Left kidney (tissue), 2 donors: Measurements from ENCODE around the gene ADAMTS17. TPM values are rescaled to one million over a fixed set of nuclear protein-coding genes. Genes with fewer than 3 reads are reported as not detected.

ENCODE experiments used
- DNase-seq: peaks from one replicate; pipeline ENCODE4 v3.0.0-alpha.2; 2013
- polyA plus RNA-seq: library from polyadenylated mRNA; unstranded; fragments of 120-200 nt; gene quantifications from one replicate; pipeline ENCODE4 v1.2.1, GENCODE V29; 2013; ENCODE audit not compliant: insufficient read length

Gene ADAMTS17
- polyA plus RNA-seq, 1 donor, result 2.3 TPM

DNA sequence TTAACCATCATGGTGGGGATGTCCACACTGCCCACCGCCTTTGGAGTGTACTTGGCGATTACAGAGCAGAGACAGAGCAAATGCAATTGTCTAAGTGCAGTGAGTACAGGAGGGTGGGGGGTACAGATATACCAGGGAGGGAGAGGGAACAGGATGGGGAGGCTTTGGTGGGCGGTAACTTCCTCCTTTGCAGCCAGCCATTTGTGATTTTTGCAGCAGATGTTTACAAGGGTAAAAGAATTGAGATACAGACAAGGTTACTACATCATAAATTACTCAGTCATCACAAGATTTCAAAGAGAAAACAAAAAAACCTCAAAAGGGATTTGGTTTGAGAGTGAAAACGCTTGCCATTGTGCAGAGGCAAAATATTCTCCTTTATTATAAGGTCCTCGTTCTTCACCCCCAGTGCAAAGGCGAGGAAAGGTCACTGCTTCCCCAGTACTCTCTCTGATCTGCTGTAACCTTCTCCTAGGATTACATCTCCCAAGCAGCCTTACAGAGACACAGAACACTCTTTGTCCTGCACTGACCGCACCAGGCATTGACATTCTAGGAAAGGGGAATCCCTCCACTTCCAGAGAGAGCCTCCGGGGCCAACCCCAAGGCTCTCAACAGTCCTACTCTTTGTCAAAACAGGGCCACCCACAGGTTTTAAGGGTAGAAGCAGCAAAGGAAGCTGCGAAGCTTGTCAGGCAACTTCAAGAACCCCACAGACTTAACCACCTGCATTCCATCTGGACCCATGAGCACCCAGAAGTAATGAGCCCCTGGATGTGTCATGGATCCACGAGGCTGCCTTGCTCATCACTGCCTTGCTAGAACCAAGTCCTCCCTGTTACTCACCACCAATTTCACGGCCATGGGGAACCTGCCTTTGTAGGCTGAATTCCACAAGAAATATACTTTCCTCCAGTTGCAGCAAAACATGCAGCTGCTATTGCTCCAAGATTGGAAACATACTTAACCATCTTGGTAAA is 117.3 kb downstream of the ADAMTS17 start:
- DNase-seq, result no peak

DNA sequence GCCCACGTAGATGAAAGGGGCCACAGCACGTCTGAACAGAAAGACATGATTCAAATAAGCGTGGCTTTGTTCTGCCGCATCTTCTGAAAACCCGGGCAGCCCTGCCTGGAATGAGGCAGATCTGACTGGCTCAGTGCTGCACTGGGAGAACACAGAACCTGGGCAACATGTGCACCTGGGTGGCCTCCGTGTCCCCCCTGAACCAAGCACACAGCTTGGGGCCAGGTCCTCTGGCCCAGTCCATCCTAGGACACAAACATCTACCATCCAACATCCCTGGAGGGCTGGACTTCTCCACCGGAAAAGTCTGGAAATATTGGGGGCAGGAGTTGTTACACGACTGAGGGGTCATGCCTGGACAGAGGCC is 119.4 kb downstream of the ADAMTS17 start:
- DNase-seq, result no peak

DNA sequence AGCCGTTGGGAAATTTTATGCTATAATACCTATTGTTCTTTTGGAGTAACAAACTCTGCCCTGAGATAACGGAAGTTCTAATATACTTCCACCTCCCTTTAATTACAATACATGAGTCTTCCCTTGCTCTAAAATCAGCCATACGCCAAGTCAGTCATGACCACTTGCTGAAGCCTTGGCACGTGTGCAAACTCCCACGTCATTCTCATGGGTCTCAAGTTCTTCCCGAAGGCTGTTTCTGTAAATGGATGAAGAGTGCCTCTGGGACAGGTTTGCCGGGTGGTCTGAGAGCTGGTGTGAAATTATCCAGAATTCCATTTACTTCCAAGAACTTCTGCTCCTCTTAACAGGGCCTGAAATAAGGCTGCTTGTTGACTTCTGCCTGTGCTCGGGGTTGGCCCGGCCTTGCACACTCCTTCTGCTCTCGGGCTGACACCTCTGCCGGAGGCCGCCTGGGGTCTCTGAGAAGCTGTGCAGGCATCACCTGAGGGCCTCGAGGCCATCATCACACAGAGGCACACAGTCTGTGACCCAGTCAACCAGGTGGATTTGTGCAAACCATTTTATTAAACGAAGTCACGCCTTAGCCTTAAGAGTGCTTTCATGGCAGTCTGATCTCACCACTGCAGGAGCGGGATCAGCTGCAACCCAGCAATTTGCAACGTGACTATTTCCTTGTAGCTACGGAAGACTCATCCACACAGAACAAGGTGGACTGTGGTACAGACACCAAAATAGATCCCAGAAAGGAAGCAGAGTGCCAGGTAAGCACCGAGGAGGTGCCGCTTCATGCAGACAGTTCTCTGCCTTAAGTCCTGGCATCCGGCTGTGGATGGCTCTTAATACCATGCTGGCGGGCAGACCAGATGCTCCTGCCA is 120.1 kb downstream of the ADAMTS17 start:
- no peak for DNase-seq

DNA sequence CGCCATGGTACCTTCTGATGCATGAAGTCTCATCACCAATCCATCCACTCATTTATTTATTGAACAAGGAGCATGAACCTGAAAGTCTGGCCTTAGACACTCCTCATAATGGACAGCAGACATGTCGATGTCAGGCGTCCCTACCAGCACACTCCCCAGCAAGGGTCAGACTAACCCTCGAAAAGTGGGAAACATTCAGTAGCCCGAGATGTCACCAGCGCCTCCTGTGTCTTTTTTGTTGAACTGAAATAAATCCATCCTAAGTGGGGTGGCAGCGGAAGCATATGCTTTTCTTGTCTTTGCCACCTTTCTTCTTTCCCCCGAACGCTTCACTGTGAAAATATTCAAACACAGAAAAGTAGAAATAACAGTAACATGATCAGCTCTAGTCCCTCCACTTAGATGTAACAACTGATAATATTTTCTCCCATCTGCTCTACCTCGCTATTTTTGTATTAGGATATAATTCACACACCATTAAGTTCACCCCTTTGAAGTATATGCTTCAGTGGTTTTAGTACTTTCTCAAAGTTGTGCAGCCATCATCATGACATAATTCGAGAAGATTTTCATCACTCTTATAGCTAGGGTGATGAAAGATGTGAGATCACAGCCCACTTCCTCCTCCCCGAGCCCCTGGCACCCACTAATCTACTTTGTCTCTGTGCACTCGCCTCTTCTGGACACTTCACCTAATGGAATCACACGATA is 121.6 kb downstream of the ADAMTS17 start:
- no peak for DNase-seq

DNA sequence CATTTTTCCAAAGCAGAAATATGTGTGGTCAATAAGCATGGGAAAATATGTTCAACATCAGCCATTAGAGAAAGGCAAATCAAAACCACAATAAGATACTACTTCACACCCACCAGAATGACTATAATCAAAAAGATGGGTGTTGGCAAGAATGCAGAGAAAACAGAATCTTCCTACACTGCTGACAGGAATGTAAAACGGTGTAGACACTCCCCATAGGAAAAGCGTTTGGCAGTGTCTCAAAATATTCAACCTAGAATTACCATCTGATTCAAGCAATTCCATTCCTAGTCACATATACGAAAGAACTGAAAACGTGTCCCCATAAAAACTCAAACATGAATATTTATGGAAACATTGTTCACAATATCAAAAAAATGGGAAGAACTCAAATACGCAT is 123.3 kb downstream of the ADAMTS17 start:
- DNase-seq, result no peak

DNA sequence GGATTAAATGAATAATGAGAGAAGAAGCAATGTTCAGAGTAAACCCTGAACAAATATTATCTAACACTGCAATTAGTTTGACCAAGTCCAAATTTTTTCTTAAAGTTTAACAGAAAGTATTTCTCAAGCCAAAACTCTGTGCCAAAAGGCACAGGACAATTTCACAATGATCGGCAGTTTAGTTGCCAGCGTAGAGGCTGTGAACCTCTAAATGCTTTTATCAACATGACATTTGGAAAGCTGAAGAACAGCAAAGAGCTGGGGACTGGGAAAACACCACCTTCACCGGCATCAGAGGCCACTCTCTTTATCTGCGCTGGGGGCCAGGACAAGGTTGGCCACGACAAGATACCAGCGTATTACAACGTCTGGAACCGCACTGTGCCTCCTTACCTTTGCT is 125.6 kb downstream of the ADAMTS17 start:
- DNase-seq, result no peak

DNA sequence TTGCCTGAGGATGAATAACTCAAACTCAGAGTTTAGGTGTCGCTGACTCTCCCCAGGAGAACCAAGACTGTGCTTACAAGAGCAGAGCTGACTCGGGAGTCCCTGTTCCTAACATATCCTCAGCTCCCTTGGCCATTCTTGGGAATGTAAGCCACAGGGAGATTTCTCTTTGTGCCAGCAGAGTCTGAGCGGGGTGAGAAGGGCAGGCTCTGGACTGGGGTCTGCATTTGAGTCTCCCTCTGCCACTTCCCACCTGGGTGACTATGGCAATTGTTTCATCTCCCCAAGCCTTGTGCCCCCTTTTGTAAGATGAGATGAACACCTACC is 126.0 kb downstream of the ADAMTS17 start:
- no peak for DNase-seq

DNA sequence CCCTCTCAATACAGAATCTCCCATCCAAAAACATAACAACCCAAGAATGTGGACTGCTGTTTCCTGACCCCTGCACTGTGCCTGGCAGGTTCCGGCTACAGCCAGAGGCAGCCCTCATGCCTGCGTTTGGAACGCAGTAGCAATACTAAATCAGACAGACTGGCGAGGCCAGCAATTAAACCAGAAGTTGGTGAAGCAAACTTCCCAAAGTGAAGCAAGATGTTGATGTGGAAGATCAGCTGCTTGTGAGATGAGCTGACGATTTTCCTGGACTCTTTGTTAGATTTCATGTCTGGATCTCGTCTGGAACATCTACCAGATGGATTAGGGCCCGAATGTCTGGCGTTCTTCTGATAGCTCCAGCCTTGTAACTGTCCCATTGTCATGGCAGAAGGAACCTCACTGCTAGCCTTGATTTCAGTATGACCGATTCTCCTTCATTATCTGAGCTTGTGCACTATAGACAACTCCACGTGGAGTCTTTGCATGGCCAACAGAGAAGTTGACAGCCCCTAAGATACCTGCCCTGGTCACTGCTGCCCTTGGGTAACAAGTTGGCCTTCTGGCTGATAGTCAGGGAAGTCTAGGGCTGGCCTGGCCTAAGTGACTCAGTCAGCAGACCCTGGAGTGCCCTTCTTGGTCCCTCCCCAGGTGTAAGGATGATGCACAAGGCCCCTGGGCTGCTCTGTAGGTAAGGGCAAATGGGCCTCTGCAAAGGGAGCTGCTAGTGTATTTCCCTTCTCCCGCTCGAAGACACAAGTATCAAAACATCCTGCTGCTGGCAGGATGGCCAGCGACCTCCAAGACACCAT is 126.5 kb downstream of the ADAMTS17 start:
- no peak for DNase-seq

DNA sequence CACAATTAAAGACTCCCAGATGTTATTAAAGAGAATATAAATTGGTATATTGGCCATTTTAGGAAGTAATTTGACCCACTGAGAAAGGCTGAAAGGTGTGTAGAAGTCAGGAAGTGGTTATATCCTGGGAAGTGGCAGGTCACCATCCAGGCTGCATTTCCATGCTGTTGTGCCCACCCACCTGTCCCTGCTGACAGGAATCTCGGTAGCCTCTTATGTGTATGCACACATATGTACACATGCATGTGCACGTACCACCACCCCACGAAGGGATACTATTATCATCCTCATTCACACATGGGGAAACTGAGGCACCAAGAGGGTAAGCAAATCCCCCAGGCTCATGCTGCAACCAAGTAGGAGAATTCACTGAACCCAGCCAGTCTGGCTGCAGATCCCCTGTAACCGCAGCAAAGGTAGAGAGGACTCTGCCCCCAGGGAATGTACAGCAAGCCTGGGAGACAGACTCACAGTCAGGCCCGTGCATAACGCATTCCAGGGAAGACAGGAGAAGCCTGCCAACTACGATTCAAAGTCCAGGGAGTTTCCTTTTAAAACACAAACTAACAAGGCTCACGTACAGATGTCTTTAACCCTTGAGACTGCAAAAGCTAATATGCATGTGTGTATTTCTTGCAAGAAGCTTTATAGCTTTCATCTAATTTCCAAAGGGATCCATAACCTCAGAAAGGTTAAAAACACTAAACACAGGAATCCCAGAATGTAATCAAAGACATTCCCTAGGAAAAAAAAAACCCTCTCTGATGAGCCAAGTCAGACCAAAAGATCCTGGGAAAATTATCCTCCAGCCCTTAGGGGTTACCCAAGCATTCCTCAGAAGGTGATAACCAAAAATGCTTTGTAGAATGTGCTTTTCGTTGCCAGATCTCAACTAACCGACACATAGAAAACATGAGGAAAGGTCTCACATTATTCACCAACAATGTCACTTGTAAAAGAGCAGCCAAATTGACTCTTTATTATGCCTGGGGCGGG is 129.6 kb downstream of the ADAMTS17 start:
- no peak for DNase-seq

DNA sequence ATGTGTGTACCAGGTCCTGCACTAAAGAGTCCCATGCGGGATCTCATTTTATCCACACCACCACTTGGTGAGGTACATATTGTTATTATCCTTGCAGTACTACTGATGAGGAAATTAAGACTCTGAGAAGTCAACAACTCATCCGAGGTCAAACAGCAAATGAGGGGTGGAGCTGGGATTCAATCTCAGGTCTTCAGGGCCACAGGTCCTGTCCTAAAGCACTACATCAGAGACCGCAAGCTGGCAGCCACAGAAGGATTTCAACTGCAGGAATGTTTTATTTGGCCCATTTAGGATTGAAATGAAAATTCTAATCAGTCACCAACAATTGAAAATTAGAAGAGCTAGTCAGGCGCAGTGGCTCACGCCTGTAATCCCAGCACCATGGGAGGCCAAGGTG is 131.4 kb downstream of the ADAMTS17 start:
- no peak for DNase-seq

DNA sequence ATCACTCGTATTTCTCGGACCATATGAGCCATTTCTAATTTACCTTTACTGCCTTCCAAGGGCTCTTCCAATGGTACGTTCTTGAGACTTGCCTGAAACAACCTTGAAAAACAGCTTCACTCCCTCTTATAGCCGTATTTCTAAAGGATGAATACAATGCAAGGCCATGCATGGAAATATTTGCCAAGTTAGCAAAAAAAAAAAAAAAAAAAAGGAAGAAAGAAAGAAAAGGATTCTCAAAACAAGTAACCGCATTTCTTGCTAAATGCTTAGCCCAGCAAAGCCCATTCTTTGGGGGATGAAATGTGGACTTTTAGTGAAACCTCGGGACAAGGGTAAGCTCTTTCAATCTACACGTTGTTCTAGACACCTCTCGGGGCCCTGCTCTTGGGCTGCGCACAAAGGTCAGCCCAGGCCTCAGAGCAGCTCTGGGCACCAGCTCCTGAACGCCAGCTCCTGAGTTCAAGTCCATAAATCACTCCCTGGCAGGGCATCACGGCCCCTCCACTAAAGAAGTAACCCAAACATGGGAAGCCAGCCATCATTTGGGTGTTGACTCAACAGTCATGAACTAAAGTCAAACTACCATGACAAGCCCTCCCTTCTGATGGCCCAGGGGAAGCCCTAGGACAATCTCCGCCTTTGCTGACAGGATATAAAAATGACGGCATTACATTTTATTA is 132.7 kb downstream of the ADAMTS17 start:
- DNase-seq, result no peak

DNA sequence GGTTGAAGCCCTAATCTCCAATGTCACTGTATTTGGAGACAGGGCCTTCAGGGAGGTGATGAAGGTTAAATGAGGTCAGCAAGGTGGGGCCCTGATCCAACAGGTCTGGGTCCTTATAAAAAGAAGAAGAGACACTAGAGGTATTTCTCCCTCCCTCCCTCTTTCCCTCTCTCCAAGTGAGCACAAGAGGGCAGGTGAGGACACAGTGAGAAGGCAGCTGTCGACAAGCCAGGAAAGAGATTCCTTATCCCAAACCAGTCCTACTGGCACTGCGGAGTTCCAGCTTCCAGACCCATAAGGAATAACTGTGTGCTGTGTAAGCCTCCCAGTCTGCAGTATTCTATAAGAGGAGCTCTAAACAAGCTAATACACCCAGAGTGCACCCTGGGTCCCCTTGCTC is 134.7 kb downstream of the ADAMTS17 start:
- no peak for DNase-seq

DNA sequence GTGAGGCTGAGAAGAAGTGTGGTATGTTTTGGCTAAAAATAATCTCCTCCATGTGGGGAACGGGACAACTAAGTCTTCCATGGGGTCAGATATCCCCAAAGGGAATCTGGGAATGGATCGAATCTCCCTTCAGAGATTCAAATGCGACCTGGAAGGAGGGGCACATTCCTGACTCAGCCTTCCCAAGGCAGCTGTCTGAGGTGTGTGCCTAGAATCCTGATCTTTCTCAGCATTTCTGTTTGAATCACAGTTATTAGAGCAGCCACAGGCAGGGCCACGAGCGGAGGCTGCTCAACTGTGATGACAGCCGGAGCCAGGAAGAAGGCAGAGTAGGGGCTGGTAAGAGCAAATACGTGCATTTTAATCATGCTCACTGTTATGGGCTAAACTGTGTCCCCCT is 135.1 kb downstream of the ADAMTS17 start:
- no peak for DNase-seq

DNA sequence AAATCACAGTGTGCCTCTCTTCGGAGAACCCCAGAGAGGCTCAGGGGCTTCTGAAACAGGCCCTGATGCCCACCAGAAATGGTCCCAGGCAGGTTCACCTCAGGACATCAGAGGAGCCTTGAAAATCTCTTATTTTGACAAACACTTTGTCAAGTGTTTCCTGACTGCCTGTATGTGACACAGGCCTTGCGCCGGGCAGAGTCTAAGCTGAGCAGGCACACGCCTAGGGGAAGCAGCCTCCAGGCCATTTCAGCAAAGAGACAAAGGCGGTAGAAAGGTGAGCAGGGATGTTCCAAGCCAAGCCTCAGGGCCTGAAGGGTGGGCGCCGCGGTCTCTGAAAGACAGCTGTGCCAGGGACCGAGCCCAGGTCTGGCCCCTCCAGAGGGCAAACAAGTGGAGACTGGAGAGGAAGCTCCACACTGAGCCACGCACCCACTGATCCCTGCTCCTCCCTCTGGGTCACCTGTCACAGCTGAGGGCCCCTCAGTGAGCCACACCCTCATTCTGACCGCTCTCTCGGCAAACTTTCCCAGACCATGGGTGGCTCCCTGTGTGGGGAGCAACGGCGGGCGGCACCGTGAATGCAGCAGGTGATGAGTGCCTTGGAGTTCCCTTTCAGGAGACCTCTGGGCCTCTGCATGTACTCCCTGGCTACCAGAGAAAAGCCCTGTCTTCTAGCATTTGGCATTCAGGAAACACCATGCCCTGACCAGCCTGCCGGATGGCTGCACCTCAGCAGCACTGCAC is 136.1 kb downstream of the ADAMTS17 start:
- DNase-seq, result no peak

DNA sequence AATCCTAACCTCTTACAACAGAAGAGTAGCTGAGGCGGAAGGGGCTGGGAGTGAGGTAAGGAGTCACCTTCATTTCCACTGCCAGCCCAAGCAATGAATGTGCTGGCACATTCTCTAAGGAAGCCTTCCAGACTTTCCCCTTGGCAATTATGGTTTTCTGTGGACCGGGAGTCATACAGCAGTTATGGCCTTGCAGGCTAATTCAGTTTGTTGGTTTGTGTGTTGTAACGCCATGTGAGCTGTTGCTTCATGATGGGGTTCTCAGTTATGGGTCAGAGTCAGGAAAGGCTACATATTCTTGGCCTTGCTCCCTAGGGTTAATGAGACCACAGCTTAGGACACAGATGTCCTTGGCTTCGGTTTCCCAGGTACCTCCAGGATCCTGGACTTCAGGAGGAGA is 137.0 kb downstream of the ADAMTS17 start:
- DNase-seq, result no peak

DNA sequence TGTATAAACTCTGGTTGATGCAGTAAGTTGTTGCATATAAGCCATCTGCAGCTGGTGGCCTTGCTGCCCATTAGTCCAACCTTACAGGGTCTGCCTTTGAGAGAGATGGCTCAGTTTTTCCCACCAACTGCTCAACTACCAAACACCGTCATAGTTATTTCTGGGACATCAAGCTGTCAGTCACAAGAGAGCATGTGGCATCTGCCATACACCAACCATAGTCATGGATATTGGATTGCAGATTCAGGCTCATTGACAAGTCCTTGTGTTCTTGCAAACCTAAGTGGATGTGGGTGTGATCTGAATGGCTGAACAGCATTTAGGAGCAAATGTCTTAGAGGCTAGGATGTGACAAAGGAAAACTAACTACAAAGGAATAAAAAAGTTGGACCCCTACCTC is 137.6 kb downstream of the ADAMTS17 start:
- no peak for DNase-seq

DNA sequence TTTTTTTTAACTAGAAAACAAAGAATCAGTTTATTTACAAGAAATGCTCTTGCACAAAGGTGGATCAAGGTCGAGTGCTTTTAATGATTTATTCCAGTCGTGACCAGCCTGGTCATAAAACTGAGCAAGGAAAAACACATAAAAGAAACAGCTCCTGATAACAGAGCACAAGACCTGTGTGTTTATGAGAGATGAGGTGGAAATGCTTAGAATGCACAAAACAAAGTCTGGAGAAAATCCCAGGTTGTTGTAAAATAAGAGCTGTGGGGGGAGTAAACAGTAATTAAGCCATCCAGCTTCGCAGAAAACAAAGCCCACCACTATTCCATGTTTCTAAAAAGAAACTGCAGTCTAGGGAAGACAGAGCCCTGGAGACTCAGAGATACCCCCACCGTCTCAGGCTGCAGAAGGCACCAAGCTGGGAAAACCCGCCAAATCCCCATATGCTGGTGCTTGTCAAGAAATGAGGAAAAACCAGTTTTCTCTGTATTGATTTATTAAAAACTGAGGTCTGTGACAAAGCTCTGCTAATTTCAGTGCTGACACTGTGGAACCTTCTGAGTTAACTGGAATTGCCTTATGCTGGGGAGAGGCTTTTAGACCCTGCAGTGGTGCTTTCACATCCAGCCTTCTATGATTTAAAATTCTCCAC is 139.3 kb downstream of the ADAMTS17 start:
- no peak for DNase-seq
